Cardiac atrium fibroblast (primary cell): ENCODE data around the gene ACOXL. TPM values are rescaled to one million over a fixed set of nuclear protein-coding genes. Genes with fewer than 3 reads are reported as not detected.

Experiments used
- total RNA-seq: library from RNA; depleted of rRNA; stranded (reverse); fragments of >200 nt; gene quantifications from 2 replicates; pipeline ENCODE4 v1.2.3, GENCODE V29; 2015

The ACOXL gene
- not detected in 2 replicates for total RNA-seq

DNA sequence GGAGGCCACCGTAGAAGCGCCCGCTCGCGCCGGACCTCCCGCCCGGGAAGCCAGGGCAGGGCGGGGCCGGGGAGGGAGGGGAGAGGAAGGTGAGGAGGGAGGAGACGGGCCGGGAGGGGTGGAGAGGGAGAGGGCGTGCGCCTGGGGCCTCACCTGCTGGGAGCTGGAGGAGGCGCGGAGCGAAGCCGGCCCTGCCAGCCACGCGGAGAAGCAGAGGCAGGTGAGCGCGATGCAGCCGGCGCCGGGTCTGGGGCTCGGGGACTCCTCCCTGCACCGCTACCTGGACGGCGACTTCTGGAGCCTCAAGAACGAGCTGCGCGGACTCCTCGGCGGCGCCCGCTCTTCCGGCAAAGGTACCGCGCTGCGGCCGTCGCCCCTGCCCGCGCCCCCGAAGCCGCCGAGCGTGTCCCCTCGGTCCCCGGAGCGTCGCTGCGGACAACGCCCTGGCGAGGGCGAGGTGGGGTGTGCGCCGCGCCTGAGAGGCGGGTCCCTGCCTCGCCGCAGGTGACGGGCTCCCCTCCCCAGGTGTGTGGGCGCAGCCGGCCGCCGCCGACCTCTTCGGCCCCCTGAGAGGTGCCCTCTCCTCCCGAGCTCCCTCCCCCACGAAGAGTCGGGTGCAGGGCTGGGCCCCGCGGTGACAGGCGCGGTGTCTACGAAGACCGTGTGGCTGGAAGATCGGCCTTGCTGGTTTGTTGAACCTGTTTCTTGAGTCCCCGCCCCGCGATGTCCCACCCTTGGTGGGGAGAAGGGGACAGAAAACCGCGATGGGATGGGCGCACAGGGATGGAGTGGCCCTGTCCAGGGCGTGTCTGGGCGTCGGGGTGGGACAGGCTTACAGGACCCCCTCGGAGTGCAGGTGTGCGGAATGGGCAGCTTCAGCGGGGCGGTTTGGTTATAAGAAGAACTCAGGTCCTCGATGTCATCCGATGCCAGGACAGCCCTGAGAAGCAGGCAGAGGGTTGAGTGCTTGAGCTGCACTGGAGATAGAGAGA is at the start of gene ACOXL:
ACOXL (plus strand) TSS at position 152 of the 992 bp plus-strand sequence. CDS start 35,817 bp downstream, outside the sequence.

DNA sequence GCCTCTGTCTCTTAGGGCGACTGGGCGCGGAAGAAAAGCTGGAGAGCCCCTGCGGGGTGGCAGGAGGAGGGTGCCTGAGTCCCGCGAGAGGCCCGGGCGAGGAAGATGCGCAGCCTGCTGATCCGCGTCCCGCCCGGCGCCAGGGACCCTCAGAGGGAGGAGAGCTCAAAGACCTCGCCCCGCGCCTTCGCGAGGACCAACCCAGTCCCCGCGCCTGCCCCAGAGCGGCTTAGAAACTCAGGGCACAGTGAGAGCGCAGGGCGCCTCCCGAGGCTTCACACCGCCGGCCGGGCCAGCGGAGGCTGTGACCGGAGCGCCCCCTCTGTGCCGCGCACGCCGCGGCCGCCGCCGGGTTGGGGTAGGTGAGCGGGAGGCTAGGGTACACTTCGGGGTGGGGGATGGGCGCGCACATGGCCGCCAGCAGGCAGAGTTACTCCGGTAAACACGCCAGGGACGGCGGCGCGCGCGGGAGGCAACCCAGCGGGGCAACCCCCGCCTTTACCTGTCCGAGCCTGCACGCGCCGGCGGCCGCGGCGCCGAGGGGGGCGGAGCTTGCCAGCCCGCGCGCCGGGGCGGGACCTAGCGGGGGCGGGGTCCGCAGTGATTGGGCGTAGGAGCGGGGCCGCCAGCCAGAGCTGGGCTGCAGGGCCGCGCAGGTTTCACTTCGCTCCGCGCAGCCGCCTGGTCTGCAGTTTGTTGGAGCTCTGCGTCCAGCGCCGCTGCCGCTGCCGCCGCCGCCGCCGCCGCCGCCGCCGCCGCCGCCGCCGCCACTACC is 388.1 kb downstream of the ACOXL start, which contains the start of gene BCL2L11:
BCL2L11 (plus strand) TSS at position 662 of the 775 bp plus-strand sequence. CDS start 2,832 bp downstream, outside the sequence.

Other genes with a start within 250 kb of the ACOXL start
- gene RGPD6, start 155.4 kb upstream of the ACOXL start, total RNA-seq: 12.0 and 13.7 TPM in 2 replicates
- 5.8 and 11.2 TPM in 2 replicates for gene BUB1, start 54.5 kb upstream of the ACOXL start, total RNA-seq